AG09309 (cell line): ENCODE data around the gene NFAT5.
"Not testable (repeated sequence)": the region's sequence is repeated elsewhere in the genome, so short reads cannot be mapped to it uniquely, and the experiment has no call there.

ENCODE experiments used
- DNase-seq: peaks from one replicate; pipeline ENCODE4 v3.0.0-alpha.2; 2010; ENCODE audit warnings: low read depth
- H3K4me3 ChIP-seq: 2 replicates; pipeline ENCODE4 v1.5.1; 2011; ENCODE audit warnings: mild to moderate bottlenecking, low read depth, low read length, moderate library complexity; ENCODE audit not compliant: control insufficient read depth
- TF ChIP-seq, protein P1 (sequence below): IDR thresholded peaks from 2 replicates; pipeline ENCODE4 v1.5.1; 2011; ENCODE audit warnings: mild to moderate bottlenecking, low read depth, low read length, inconsistent platforms; ENCODE audit not compliant: insufficient read depth, control insufficient read depth; ENCODE audit errors: missing control alignments

NFAT5 gene, protein sequence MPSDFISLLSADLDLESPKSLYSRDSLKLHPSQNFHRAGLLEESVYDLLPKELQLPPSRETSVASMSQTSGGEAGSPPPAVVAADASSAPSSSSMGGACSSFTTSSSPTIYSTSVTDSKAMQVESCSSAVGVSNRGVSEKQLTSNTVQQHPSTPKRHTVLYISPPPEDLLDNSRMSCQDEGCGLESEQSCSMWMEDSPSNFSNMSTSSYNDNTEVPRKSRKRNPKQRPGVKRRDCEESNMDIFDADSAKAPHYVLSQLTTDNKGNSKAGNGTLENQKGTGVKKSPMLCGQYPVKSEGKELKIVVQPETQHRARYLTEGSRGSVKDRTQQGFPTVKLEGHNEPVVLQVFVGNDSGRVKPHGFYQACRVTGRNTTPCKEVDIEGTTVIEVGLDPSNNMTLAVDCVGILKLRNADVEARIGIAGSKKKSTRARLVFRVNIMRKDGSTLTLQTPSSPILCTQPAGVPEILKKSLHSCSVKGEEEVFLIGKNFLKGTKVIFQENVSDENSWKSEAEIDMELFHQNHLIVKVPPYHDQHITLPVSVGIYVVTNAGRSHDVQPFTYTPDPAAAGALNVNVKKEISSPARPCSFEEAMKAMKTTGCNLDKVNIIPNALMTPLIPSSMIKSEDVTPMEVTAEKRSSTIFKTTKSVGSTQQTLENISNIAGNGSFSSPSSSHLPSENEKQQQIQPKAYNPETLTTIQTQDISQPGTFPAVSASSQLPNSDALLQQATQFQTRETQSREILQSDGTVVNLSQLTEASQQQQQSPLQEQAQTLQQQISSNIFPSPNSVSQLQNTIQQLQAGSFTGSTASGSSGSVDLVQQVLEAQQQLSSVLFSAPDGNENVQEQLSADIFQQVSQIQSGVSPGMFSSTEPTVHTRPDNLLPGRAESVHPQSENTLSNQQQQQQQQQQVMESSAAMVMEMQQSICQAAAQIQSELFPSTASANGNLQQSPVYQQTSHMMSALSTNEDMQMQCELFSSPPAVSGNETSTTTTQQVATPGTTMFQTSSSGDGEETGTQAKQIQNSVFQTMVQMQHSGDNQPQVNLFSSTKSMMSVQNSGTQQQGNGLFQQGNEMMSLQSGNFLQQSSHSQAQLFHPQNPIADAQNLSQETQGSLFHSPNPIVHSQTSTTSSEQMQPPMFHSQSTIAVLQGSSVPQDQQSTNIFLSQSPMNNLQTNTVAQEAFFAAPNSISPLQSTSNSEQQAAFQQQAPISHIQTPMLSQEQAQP (N-terminal part only)

DNA sequence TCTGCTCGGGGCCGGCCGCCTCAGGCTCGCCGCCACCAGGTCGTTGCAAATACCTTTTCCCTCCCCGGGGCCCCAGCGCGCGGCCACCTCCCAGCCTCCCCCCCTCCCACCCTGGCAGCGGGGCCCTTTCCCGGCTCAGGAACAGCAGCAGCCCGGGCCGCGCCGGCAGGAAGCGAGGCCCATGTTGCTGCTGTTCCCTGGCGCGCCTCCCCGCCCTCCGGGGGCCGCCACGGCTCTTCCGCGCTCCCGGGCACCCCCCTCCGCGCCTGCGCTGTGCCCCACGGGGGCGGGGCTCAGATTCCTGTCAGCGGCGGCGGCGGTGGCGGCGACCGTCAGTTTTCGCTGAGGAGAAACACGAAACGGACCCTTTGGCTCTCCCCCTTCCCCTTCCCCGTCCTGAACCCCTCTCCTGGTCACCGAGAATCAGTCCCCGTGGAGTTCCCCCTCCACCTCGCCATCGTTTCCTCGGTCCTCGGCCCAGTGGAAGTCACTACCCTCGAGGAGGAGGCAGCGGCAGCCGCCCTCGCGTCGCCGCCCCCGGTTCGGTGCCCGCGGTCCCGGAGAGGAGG lies at the start of gene NFAT5:
TSS of gene NFAT5 (plus strand) at position 296 of the 569 bp plus-strand sequence. CDS start 336 bp downstream, outside the sequence.
- H3K4me3 ChIP-seq = peak within 1 kb of the TSS; percentile 95
- TF ChIP-seq, protein P1, sequence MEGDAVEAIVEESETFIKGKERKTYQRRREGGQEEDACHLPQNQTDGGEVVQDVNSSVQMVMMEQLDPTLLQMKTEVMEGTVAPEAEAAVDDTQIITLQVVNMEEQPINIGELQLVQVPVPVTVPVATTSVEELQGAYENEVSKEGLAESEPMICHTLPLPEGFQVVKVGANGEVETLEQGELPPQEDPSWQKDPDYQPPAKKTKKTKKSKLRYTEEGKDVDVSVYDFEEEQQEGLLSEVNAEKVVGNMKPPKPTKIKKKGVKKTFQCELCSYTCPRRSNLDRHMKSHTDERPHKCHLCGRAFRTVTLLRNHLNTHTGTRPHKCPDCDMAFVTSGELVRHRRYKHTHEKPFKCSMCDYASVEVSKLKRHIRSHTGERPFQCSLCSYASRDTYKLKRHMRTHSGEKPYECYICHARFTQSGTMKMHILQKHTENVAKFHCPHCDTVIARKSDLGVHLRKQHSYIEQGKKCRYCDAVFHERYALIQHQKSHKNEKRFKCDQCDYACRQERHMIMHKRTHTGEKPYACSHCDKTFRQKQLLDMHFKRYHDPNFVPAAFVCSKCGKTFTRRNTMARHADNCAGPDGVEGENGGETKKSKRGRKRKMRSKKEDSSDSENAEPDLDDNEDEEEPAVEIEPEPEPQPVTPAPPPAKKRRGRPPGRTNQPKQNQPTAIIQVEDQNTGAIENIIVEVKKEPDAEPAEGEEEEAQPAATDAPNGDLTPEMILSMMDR = no peak
- DNase-seq = peak; percentile 23

DNA sequence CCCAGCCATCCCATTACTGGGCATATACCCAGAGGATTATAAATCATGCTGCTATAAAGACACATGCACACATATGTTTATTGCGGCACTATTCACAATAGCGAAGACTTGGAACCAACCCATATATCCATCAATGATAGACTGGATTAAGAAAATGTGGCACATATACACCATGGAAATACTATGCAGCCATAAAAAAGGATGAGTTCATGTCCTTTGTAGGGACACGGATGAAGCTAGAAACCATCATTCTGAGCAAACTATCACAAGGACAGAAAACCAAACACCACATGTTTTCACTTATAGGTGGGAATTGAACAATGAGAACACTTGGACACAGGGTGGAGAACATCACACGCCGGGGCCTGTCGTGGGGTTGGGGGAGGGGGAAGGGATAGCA lies 47.9 kb upstream of the NFAT5 start:
- not testable (repeated sequence) for H3K4me3 ChIP-seq, DNase-seq

DNA sequence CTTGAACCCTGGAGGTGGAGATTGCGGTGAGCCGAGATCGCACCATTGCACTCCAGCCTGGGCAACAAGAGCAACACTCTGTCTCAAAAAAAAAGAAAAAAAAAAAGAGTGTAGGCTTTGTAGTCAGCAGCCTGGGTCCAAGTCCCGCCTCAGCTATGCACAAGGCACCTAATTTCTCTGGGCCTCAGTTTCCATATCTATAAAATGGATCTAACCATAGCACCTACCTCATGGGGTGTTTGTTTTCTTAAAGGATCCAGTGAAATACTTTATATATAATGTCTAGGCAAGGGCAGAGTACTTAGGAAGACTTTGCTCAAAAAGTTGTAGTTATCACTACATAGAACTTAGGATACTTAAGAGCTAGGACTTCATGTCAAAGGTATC lies 45.4 kb upstream of the NFAT5 start:
- TF ChIP-seq, protein P1 = no peak
- DNase-seq = no peak
- no peak overlapping the region for H3K4me3 ChIP-seq

DNA sequence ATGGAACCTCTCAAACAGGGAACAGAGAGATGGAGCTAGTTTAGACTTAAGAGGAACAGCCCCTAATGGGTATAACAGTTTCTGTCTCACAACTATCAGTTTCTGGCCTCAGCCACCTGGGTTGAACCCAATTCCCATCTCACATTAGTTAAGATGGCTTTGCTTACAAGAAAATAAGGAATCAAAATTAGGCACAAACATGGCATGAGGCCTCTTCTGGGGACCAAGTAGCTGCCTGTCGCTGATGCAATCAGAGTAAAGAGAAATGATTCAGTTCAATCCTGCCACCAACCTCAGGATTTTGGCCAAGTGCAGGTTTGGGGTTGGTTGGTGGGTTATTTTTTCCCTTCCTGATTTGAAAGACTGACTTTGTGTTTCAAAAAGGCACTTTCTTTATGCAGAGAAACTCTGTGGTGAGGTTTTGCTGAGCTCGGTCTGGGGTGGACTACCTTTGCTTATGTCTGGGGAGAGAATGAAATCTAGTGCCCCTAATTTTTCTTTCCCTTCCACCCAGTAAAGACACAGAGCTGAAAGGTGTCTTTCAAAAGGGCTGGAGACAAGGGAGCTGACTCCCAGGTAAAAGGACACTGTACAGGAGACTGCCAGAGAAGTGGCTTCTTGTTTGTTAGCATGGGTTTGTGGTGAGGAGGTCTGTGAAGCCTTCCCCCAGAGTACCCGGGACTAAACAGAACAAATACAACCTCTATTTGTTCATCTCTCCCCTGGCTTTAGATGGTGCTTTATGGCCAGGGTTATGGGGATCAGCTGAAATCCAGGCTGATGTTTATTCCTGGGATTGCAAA lies 44.8 kb upstream of the NFAT5 start:
- no peak for DNase-seq
- TF ChIP-seq, protein P1 = no peak
- no peak overlapping the region for H3K4me3 ChIP-seq

DNA sequence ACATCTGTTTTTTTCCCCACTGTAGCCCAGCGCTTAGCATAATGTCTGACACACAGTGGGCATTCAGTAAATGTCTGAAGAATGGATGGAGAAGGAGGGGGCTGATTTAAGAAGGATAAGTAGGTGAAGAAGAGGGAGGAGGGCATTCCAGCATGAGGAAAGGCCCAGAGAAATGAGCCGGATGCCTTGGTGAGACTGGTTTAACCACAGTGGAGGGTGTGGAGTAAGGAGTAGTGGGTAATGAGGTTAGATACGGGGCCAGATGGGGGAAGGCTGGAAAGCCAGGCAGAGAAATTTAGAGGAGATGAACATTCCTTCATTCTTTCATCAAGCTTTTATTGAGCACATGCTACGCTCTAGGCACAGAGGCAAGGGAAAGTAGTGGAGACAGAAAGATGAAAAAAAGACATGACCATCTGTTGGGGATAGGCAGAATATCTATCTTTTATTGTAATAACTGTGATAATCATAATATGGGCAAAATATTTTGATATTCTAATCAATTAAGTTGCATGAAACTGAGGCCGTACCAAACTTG lies 43.7 kb upstream of the NFAT5 start:
- no peak for DNase-seq
- TF ChIP-seq, protein P1 = no peak
- H3K4me3 ChIP-seq = no peak overlapping the region

DNA sequence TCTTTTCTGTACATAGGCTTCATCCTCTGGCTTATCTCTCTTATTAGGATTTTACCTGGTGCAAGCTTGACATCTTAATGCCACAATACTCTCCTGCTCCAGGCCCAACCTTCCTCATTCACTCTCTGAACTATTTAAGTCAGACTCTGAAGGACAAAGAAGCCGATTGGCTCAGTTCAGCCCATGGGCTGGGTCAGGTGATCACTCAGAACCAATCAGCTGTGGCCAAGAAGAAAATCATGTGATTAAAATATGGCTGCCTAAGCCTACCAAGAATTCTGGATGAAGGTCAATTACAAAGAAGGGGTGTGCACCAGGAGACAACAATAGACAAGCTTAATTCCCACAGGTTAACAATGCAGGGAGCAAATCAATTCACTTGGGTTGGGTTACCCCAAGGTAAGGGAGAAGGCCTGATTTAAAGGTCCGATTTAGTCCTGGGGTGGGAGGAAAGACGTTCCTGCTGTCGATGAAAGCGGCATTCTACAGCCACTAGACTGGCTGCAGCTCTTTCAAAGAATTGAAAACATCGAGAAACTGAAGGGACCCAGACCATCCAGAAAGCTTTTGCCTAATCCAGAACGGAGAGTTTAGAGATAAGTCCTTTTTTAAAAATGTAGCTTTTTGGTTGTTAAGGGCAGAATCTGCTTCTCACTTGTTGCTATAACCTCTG lies 42.9 kb upstream of the NFAT5 start:
- TF ChIP-seq, protein P1 = no peak
- DNase-seq = no peak
- no peak overlapping the region for H3K4me3 ChIP-seq
